CD14-positive monocyte (primary cell): ENCODE results near the gene TGFB3. TPM values are rescaled to one million over a fixed set of nuclear protein-coding genes. Genes with fewer than 3 reads are reported as not detected.

Experiments
- DNase-seq, 3 donors: peaks; one replicate each; pipeline ENCODE4 v3.0.0-alpha.2; 2011 to 2022
- H2AFZ ChIP-seq: 2 replicates; pipeline ENCODE4 v1.6.0; 2012; ENCODE audit warnings: mild to moderate bottlenecking, low read depth, low read length, inconsistent platforms; ENCODE audit not compliant: insufficient read depth, poor library complexity, severe bottlenecking
- H3K27ac ChIP-seq, 2 donors: 1 replicate in 1 of 2; 2 replicates in 1 of 2; pipeline ENCODE4 v1.5.1; 2012 to 2013; ENCODE audit warnings: low read length in 2 of 2, control low read depth in 1 of 2, inconsistent platforms in 1 of 2, low read depth in 1 of 2, mild to moderate bottlenecking in 1 of 2
- H3K27me3 ChIP-seq, 2 donors: one replicate each; pipeline versions ENCODE4 v1.6.0 to v1.6.1; 2011 to 2013; ENCODE audit warnings: low read length in 2 of 2; ENCODE audit not compliant: control insufficient read depth in 2 of 2, insufficient read depth in 2 of 2
- H3K36me3 ChIP-seq, 2 donors: replicated peaks in 1 of 2; 1 replicate in 1 of 2; 2 replicates in 1 of 2; pipeline versions ENCODE4 v1.5.1 to v1.6.1; 2012 to 2013; ENCODE audit warnings: low read length in 2 of 2, control low read depth in 1 of 2, inconsistent platforms in 1 of 2, mild to moderate bottlenecking in 1 of 2; ENCODE audit not compliant: insufficient read depth in 2 of 2, control insufficient read depth in 1 of 2
- H3K4me1 ChIP-seq, 2 donors: 1 replicate in 1 of 2; 2 replicates in 1 of 2; pipeline versions ENCODE4 v1.5.1 to v1.6.1; 2012 to 2013; ENCODE audit warnings: low read length in 2 of 2, control low read depth in 1 of 2, inconsistent platforms in 1 of 2, mild to moderate bottlenecking in 1 of 2, moderate library complexity in 1 of 2; ENCODE audit not compliant: insufficient read depth in 2 of 2, control insufficient read depth in 1 of 2
- H3K4me2 ChIP-seq: replicated peaks from 2 replicates; pipeline ENCODE3; 2012; ENCODE audit warnings: low read length, moderate library complexity, mild to moderate bottlenecking; ENCODE audit not compliant: poor library complexity, severe bottlenecking; ENCODE audit errors: extremely low read depth
- H3K4me3 ChIP-seq, 3 experiments: fragments of 200-600 bp in 1 of 3; sonication (generic) in 1 of 3; replicated peaks in 1 of 3; 1 replicate in 2 of 3; 2 replicates in 1 of 3; pipeline ENCODE4 v1.5.1; 2011 to 2013; ENCODE audit warnings: low read length in 3 of 3, mild to moderate bottlenecking in 3 of 3, control low read depth in 2 of 3, low read depth in 2 of 3, inconsistent platforms in 1 of 3, moderate library complexity in 1 of 3
- H3K79me2 ChIP-seq: 2 replicates; pipeline ENCODE4 v1.6.0; 2012; ENCODE audit warnings: mild to moderate bottlenecking, control low read depth, inconsistent platforms, low read length, moderate library complexity; ENCODE audit not compliant: insufficient read depth
- H3K9ac ChIP-seq: 2 replicates; pipeline ENCODE4 v1.6.0; 2017; ENCODE audit warnings: low read length, mild to moderate bottlenecking; ENCODE audit not compliant: insufficient read depth, poor library complexity, severe bottlenecking
- H3K9me3 ChIP-seq, 2 donors: replicated peaks in 1 of 2; 1 replicate in 1 of 2; 2 replicates in 1 of 2; pipeline versions ENCODE4 v1.5.1 to v1.6.1; 2012 to 2013; ENCODE audit warnings: low read length in 2 of 2, control low read depth in 1 of 2; ENCODE audit not compliant: control insufficient read depth in 1 of 2, insufficient read depth in 1 of 2
- H4K20me1 ChIP-seq: 2 replicates; pipeline ENCODE4 v1.6.0; 2012; ENCODE audit warnings: mild to moderate bottlenecking, low read length, control low read depth, moderate library complexity; ENCODE audit not compliant: insufficient read depth
- H3K27ac Mint-ChIP-seq, 7 donors: one replicate each; pipeline ENCODE4 v1.8.0; 2020; ENCODE audit warnings: mild to moderate bottlenecking in 7 of 7, mixed read lengths in 7 of 7, moderate library complexity in 6 of 7, inconsistent platforms in 2 of 7
- H3K27me3 Mint-ChIP-seq, 3 donors: one replicate each; pipeline ENCODE4 v1.8.0; 2021 to 2022; ENCODE audit warnings: low read depth in 3 of 3, mild to moderate bottlenecking in 3 of 3, mixed read lengths in 3 of 3, moderate library complexity in 3 of 3, inconsistent platforms in 1 of 3
- H3K36me3 Mint-ChIP-seq, 2 donors: one replicate each; pipeline ENCODE4 v1.8.0; 2020; ENCODE audit warnings: mixed read lengths in 2 of 2, inconsistent platforms in 1 of 2, mild to moderate bottlenecking in 1 of 2
- H3K4me1 Mint-ChIP-seq: one replicate; pipeline ENCODE4 v1.8.0; 2020; ENCODE audit warnings: mild to moderate bottlenecking, mixed read lengths
- H3K4me3 Mint-ChIP-seq, 2 donors: one replicate each; pipeline ENCODE4 v1.8.0; 2020; ENCODE audit warnings: mild to moderate bottlenecking in 2 of 2, mixed read lengths in 2 of 2, moderate library complexity in 1 of 2
- H3K9me3 Mint-ChIP-seq, 7 donors: one replicate each; pipeline ENCODE4 v1.8.0; 2020 to 2022; ENCODE audit warnings: mixed read lengths in 7 of 7, mild to moderate bottlenecking in 6 of 7, moderate library complexity in 6 of 7, inconsistent platforms in 2 of 7
- CTCF ChIP-seq: fragments of 200-600 bp; IDR thresholded peaks from one replicate; pipeline ENCODE4 v1.8.0; 2022; ENCODE audit warnings: antibody characterized with exemption, mild to moderate bottlenecking
- WGBS: methylation state at CpG from one replicate; pipeline ENCODE4 v1.1.5; 2013; ENCODE audit warnings: missing lambda C conversion rate; ENCODE audit not compliant: insufficient coverage; 5-methylcytosine and 5-hydroxymethylcytosine counted together
- intact Hi-C, 2 donors: fragments of 100-400 bp; cut with micrococcal nuclease; formaldehyde crosslinking; loops; one replicate each; pipeline versions ENCODE4 v1.15.0 to v1.15.1; 2023
- polyA plus RNA-seq, 3 donors: library from polyadenylated mRNA; depleted of rRNA in 1 of 3; unstranded in 2 of 3; stranded (reverse) in 1 of 3; fragments of 300-500 nt in 2 of 3; fragments of >200 nt in 1 of 3; fragmentation: Illumina TruSeq in 2 of 3; gene quantifications; 1 replicate in 2 of 3; 2 replicates in 1 of 3; pipeline ENCODE4 v1.2.3, GENCODE V29; 2012 to 2021

Gene TGFB3
- polyA plus RNA-seq, 3 donors, result 0.07 to 1.8 TPM; not detected in 1

- Histone ChIP-seq H3K4me3 (no peak overlapping the region), H3K9me3 (no peaks in the 10 kb centered on the region), H3K4me2 (no peak overlapping the region), H3K4me1 (no peaks in the 10 kb centered on the region), H2AFZ (no peak overlapping the region), H3K27ac (no peak overlapping the region), H3K9ac (no peak overlapping the region), H3K79me2 (no peaks in the 10 kb centered on the region), H3K36me3 (no peaks in the 10 kb centered on the region), H3K27me3 (no peaks in the 10 kb centered on the region), H4K20me1 (no peaks in the 10 kb centered on the region)
- intact Hi-C loops, result no loop called here
- no peak overlapping the region for H3K4me3 Mint-ChIP-seq
- peaks cover 0 to 3% of the 10 kb centered on the region in 2 donors for H3K36me3 Mint-ChIP-seq
- TF ChIP-seq CTCF, result no peak
- H3K9me3 Mint-ChIP-seq, result no peaks in the 10 kb centered on the region
- no peaks in the 10 kb centered on the region for H3K4me1 Mint-ChIP-seq
- WGBS, result 95% methylated on average over 3 of the region's 4 CpGs
- no peaks in the 10 kb centered on the region for H3K27me3 Mint-ChIP-seq
- H3K27ac Mint-ChIP-seq, result no peak overlapping the region
- no peak for DNase-seq
Measured at GRCh38 chr14:75941030-75941429, 40.8 kb downstream of the TGFB3 start.

GRCh38 chr14:75939200-75939599, 42.6 kb downstream of the TGFB3 start:
- no peak for DNase-seq
- no peaks in the 10 kb centered on the region for H4K20me1 ChIP-seq
- no peaks in the 10 kb centered on the region for H3K27me3 ChIP-seq
- H3K4me2 ChIP-seq, result no peak overlapping the region
- no peak overlapping the region for H3K4me3 ChIP-seq
- Mint-ChIP-seq H3K27ac (no peak overlapping the region), H3K36me3 (peaks cover 0 to 3% of the 10 kb centered on the region in 2 donors), H3K4me3 (no peak overlapping the region), H3K4me1 (no peaks in the 10 kb centered on the region), H3K9me3 (no peaks in the 10 kb centered on the region), H3K27me3 (no peaks in the 10 kb centered on the region)
- no CpG with 5 or more reads among the region's 1 CpG for WGBS
- intact Hi-C loops, result no loop called here
- H3K27ac ChIP-seq, result no peak overlapping the region
- no peaks in the 10 kb centered on the region for H3K4me1 ChIP-seq
- H3K36me3 ChIP-seq, result no peaks in the 10 kb centered on the region
- H3K79me2 ChIP-seq, result no peaks in the 10 kb centered on the region
- H3K9me3 ChIP-seq, result no peaks in the 10 kb centered on the region
- H3K9ac ChIP-seq, result no peak overlapping the region
- H2AFZ ChIP-seq, result no peak overlapping the region
- no peak for TF ChIP-seq CTCF
